Peyer's patch (tissue), 4 donors: ENCODE measurements around the gene PLXNA4. TPM values are rescaled to one million over a fixed set of nuclear protein-coding genes. Genes with fewer than 3 reads are reported as not detected.

Source experiments
- DNase-seq, 3 donors: peaks; one replicate each; pipeline ENCODE4 v3.0.0-alpha.2; 2017 to 2019
- H3K27ac ChIP-seq, 4 donors: fragments of 200-600 bp; sonication (generic); one replicate each; pipeline ENCODE4 v1.5.1; 2016 to 2019
- H3K27me3 ChIP-seq, 2 donors: fragments of 200-600 bp; sonication (generic); one replicate each; pipeline ENCODE4 v1.5.1; 2019
- H3K36me3 ChIP-seq, 3 donors: fragments of 200-600 bp; sonication (generic); one replicate each; pipeline ENCODE4 v1.5.1; 2016 to 2019
- H3K4me1 ChIP-seq, 4 donors: fragments of 200-600 bp; sonication (generic); one replicate each; pipeline ENCODE4 v1.5.1; 2016 to 2019
- H3K4me3 ChIP-seq, 4 donors: fragments of 200-600 bp; sonication (generic); 1 replicate in 3 of 4; 2 replicates in 1 of 4; pipeline ENCODE4 v1.5.1; 2016 to 2019; ENCODE audit warnings: mild to moderate bottlenecking in 1 of 4
- H3K9me3 ChIP-seq, 4 donors: fragments of 200-600 bp; sonication (generic); one replicate each; pipeline ENCODE4 v1.5.1; 2016 to 2019; ENCODE audit warnings: mild to moderate bottlenecking in 1 of 4
- POLR2A ChIP-seq, 2 donors: fragments of 450-650 bp; IDR thresholded peaks; one replicate each; pipeline ENCODE4 v1.5.1; 2017; ENCODE audit warnings: antibody characterized with exemption in 2 of 2, mild to moderate bottlenecking in 2 of 2, moderate library complexity in 2 of 2
- total RNA-seq, 4 donors: library from RNA; depleted of rRNA; stranded (reverse); fragments of >200 nt; gene quantifications; one replicate each; pipeline ENCODE4 v1.1.0, GENCODE V29; 2016
- TF ChIP-seq, protein P1 (sequence below), 6 experiments: fragments of 450-650 bp in 4 of 6; fragments of 200-600 bp in 2 of 6; sonication (generic) in 1 of 6; IDR thresholded peaks; one replicate each; pipeline ENCODE4 v1.5.1; 2017 to 2019; ENCODE audit warnings: antibody characterized with exemption in 6 of 6, mild to moderate bottlenecking in 3 of 6, moderate library complexity in 1 of 6

The PLXNA4 gene
- total RNA-seq, 4 donors from 2014 or later = 1.4 to 3.8 (median 3.0) TPM

- no peaks in the 10 kb centered on the region for H3K27me3 ChIP-seq
- TF ChIP-seq POLR2A (IDR thresholded peaks at IDR 0.05) = no peak
- TF ChIP-seq, protein P1, sequence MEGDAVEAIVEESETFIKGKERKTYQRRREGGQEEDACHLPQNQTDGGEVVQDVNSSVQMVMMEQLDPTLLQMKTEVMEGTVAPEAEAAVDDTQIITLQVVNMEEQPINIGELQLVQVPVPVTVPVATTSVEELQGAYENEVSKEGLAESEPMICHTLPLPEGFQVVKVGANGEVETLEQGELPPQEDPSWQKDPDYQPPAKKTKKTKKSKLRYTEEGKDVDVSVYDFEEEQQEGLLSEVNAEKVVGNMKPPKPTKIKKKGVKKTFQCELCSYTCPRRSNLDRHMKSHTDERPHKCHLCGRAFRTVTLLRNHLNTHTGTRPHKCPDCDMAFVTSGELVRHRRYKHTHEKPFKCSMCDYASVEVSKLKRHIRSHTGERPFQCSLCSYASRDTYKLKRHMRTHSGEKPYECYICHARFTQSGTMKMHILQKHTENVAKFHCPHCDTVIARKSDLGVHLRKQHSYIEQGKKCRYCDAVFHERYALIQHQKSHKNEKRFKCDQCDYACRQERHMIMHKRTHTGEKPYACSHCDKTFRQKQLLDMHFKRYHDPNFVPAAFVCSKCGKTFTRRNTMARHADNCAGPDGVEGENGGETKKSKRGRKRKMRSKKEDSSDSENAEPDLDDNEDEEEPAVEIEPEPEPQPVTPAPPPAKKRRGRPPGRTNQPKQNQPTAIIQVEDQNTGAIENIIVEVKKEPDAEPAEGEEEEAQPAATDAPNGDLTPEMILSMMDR (IDR thresholded peaks at IDR 0.05) = no peak
- H3K4me1 ChIP-seq = no peaks in the 10 kb centered on the region
- H3K27ac ChIP-seq = no peak overlapping the region
- DNase-seq = no peak
- H3K36me3 ChIP-seq = no peaks in the 10 kb centered on the region
- H3K9me3 ChIP-seq = no peaks in the 10 kb centered on the region
- H3K4me3 ChIP-seq = no peak overlapping the region
Measured at GRCh38 chr7:132347123-132347522, 229.1 kb downstream of the PLXNA4 start.

DNA sequence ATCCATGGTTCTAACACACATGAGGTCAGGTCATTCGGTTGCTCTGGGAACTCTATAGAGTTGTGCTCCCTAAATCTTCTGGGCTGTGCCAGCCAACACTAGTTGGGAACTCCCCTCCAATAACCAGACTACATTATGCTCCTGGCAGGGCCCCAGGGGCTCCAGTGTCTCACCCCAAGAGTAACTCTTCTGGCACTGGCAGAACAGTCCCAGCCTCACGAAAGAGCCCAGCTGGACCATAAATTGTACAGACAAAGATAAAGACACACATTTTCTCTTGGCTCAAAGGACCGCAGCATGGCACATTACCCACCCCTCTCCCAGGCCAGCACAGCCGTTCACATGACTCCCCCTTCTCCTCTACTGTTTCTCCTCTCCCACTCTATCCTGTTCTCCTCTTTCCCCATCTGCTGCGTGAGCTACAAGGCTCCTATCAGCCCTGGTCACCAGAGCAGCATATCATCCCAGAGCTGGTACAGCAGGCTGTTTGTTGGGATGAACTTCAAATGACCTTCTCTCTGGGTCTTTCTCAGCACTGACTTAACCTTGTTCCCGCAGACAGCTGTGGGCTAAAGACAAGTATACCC is 230.6 kb downstream of the PLXNA4 start:
- DNase-seq = no peak
- H3K9me3 ChIP-seq = no peaks in the 10 kb centered on the region
- no peaks in the 10 kb centered on the region for H3K36me3 ChIP-seq
- no peak overlapping the region for H3K27ac ChIP-seq
- no peaks in the 10 kb centered on the region for H3K27me3 ChIP-seq
- TF ChIP-seq, protein P1 (IDR thresholded peaks at IDR 0.05) = no peak
- no peak for TF ChIP-seq POLR2A (IDR thresholded peaks at IDR 0.05)
- no peak overlapping the region for H3K4me3 ChIP-seq
- H3K4me1 ChIP-seq = no peaks in the 10 kb centered on the region

- Histone ChIP-seq H3K4me1 (no peaks in the 10 kb centered on the region), H3K9me3 (no peaks in the 10 kb centered on the region), H3K27ac (no peak overlapping the region), H3K4me3 (no peak overlapping the region), H3K27me3 (no peaks in the 10 kb centered on the region), H3K36me3 (no peaks in the 10 kb centered on the region)
- DNase-seq = no peak
- TF ChIP-seq POLR2A (IDR thresholded peaks at IDR 0.05) = no peak
- TF ChIP-seq, protein P1 (IDR thresholded peaks at IDR 0.05) = no peak
Measured at GRCh38 chr7:132345030-132345429, 231.2 kb downstream of the PLXNA4 start.

DNA sequence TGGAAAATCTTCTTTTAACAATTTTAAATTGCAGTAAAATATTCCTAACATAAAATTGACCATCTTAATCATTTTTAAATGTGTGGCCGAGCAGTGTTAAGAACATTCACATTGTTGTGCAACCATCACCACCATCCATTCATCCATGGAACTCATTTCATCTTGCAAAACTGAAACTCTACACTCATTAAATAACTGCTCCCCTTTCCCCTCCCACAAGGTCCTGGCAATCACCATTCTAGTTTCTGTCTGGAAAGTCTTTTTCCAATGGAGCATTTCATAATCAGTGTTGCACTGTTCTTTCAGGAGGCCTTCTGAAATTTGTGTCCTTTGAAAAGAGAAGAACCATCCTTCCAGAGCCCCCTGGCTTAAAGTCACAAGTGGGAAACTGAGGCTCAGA is 233.1 kb downstream of the PLXNA4 start:
- TF ChIP-seq, protein P1 (IDR thresholded peaks at IDR 0.05) = no peak
- TF ChIP-seq POLR2A (IDR thresholded peaks at IDR 0.05) = no peak
- Histone ChIP-seq H3K9me3 (no peaks in the 10 kb centered on the region), H3K27ac (no peak overlapping the region), H3K36me3 (no peaks in the 10 kb centered on the region), H3K4me1 (peaks cover 0 to under 1% (median 0%) of the 10 kb centered on the region in 4 donors), H3K4me3 (no peak overlapping the region), H3K27me3 (no peaks in the 10 kb centered on the region)
- no peak for DNase-seq

- no peaks in the 10 kb centered on the region for H3K9me3 ChIP-seq
- peak overlapping the region in 2 of 4 donors; percentile 18 to 51 for H3K27ac ChIP-seq
- no peaks in the 10 kb centered on the region for H3K36me3 ChIP-seq
- H3K4me3 ChIP-seq = no peak overlapping the region
- TF ChIP-seq, protein P1 (IDR thresholded peaks at IDR 0.05) = no peak
- no peak for TF ChIP-seq POLR2A (IDR thresholded peaks at IDR 0.05)
- no peak for DNase-seq
- H3K27me3 ChIP-seq = no peaks in the 10 kb centered on the region
- H3K4me1 ChIP-seq = peaks cover 0 to 12% (median 1%) of the 10 kb centered on the region in 4 donors
Measured at GRCh38 chr7:132337450-132338080, 238.7 kb downstream of the PLXNA4 start.
